Measurements from ENCODE around the gene MCHR1.
"Not testable (repeated sequence)": the region's sequence is repeated elsewhere in the genome, so short reads cannot be mapped to it uniquely, and the experiment has no call there.

The MCHR1 gene

DNA sequence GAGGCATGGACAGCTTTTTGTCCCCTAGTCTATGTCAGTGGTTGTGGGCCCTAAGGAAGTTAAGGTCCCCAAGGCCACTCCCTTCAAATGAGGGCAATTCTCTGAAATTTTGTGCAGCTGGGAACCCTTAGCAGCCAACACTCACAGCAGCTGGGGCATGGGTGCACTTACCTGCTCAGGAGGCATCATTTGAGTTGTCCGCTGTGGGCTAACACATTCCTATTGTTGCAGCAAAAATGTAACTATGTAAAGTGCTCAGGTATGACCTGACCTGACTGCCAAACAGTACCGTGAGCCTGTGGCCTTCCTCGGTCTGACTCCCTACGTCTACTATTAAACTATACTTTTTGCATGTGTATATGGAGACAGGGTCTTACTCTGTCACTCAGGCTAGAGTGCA is 37.0 kb upstream of the MCHR1 start:
- no peak for TF ChIP-seq JUND (IDR thresholded peaks at IDR 0.05; ENCODE audit: low read depth)
- DNase-seq (ENCODE audit: low read depth in 1 of 2, low spot score in 1 of 2) = no peak
- in situ Hi-C loops (cut with HindIII; ENCODE audit: low pct_unique_long_range_greater_than_20kb, low sequenced_read_pairs) = no loop called here

DNA sequence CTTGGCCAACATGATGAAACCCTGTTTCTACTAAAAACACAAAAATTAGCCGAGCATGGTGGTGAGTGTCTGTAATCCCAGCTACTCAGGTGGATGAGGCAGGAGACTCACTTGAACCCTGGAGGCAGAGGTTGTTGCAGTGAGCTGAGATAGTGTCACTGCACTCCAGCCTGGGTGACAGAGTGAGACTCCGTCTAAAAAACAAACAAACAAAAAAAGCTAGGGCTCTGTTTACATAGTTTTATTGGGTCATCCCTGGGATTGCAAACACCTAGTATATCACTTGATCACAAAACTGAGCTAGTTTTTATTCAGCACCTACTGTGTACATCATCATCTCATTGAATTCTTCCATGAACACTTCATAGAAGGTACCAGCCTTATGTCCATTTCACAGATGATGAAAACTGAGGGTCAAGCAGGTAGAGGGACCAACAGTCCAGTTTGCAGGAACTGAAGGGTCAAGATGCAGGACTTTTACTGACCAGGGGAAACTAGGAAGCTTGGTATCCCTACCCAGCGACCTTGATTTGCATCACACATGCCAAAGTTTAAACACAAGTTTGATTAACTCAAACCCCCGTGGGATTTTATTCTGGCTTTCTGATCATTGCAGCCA is 33.6 kb upstream of the MCHR1 start:
- DNase-seq (ENCODE audit: low read depth in 1 of 2, low spot score in 1 of 2) = no peak
- in situ Hi-C loops (cut with HindIII; ENCODE audit: low pct_unique_long_range_greater_than_20kb, low sequenced_read_pairs) = no loop called here
- no peak for TF ChIP-seq JUND (IDR thresholded peaks at IDR 0.05; ENCODE audit: low read depth)

DNA sequence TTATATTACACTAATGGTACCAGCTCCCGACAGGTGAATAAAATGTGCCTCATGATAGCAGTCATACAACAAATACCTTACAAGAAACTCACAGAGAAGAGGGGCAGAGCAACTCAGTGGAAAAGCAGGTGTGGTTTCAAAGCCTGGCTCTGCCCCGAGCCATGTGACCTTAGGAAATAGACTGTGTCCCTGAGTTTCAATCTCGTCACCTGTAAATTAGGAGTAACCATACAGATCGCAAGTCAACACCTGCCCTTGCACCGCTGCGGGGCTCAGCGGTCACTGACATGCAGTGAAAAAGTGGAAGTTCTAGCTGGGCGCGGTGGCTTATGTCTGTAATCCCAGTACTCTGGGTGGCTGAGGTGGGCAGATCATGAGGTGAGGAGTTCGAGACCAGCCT is 30.9 kb upstream of the MCHR1 start:
- DNase-seq (ENCODE audit: low read depth in 1 of 2, low spot score in 1 of 2) = no peak
- in situ Hi-C loops (cut with HindIII; ENCODE audit: low pct_unique_long_range_greater_than_20kb, low sequenced_read_pairs) = no loop called here
- no peak for TF ChIP-seq JUND (IDR thresholded peaks at IDR 0.05; ENCODE audit: low read depth)

DNA sequence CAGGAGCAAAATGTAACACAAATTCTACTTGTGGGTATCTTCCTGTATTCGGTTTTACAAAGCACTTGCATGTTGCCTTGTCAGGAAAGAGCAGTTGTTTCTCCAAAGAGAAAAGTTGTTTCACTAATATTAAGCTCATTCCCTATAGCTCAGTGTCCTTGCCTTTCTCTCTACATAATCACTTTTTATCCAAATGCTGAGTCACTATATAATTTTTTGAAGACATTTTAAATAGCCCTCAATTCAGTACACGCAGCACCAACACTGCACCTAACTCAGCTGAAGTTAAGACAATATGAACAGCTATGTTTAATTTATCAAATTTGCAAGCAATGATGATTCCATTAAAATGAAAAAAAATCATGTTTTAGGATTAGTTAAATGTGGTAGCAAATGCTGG is 28.2 kb upstream of the MCHR1 start:
- in situ Hi-C loops (cut with HindIII; ENCODE audit: low pct_unique_long_range_greater_than_20kb, low sequenced_read_pairs) = no loop called here
- no peak for DNase-seq (ENCODE audit: low read depth in 1 of 2, low spot score in 1 of 2)

DNA sequence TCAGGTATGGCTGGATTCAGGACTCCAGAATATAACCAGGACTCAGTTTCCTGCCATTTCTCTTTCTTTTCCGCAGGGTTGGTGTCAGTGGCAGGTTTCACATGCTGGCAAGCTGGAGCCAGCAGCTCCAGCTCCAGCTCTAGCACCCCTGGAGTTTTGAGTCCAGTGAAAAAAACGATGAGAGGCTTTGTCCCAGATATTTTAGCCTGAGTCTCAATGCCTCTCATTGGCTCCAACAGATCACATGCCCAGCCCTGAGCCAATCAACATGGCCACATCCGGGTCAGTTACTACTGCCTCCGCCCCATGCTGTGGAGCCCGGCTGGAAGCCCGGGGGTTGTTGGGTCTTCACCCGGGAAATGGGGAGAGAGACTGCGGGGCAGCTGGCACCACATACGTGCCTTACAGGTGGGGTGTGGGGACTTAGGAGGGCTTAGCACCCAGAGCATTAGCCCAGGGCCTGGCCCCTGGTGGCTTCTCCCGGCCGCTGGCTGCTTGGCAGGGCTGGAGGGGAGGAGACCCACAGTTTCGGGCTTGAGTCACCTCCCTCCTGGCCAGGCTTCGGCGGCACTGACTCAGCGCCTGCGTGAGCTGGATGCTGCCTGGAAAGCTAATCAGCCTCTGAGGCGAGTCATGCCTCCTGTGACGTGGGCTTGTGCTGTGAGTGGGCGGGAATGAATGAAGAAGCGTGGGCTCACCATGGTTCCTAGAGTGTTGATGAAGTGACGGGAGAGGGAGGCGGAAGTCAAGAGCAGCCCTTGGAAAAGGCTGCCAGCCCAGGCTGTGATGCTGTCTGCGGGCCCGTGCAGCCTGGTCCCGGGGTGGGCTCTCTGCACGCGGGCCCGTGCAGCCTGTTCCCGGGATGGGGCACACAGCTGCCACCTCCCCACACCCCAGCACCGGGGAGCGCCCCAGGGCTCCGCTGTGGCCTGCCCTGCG is 27.5 kb upstream of the MCHR1 start:
- no peak for TF ChIP-seq JUND (IDR thresholded peaks at IDR 0.05; ENCODE audit: low read depth)
- peak; percentile 78 to 95 for DNase-seq (ENCODE audit: low read depth in 1 of 2, low spot score in 1 of 2)
- in situ Hi-C loops (cut with HindIII; ENCODE audit: low pct_unique_long_range_greater_than_20kb, low sequenced_read_pairs) = no loop called here

More for the DNA sequence above, 28.2 kb upstream of the MCHR1 start:
- TF ChIP-seq JUND (IDR thresholded peaks at IDR 0.05; ENCODE audit: low read depth) = no peak

DNA sequence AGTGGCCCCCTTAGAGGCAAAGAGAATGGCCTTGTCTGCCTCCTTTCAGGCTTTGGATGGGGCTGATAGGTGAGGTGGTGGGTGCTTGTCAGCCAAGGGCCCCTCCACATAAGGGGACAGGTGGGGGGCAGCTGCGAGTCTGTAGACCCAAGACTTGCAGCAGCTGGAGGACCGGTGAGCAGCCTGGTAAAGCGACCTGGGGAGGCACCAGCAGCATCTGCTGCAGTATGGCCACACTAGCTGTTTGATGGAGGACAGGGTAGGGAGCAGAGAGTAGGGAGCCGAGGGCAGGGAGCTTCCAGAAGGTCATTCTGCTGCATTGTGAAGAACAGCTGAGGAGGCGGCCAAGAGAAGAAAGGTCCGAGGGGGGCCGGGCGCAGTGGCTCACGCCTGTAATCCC is 25.9 kb upstream of the MCHR1 start:
- DNase-seq (ENCODE audit: low read depth in 1 of 2, low spot score in 1 of 2) = no peak
- in situ Hi-C loops (cut with HindIII; ENCODE audit: low pct_unique_long_range_greater_than_20kb, low sequenced_read_pairs) = no loop called here
- TF ChIP-seq JUND (IDR thresholded peaks at IDR 0.05; ENCODE audit: low read depth) = no peak

DNA sequence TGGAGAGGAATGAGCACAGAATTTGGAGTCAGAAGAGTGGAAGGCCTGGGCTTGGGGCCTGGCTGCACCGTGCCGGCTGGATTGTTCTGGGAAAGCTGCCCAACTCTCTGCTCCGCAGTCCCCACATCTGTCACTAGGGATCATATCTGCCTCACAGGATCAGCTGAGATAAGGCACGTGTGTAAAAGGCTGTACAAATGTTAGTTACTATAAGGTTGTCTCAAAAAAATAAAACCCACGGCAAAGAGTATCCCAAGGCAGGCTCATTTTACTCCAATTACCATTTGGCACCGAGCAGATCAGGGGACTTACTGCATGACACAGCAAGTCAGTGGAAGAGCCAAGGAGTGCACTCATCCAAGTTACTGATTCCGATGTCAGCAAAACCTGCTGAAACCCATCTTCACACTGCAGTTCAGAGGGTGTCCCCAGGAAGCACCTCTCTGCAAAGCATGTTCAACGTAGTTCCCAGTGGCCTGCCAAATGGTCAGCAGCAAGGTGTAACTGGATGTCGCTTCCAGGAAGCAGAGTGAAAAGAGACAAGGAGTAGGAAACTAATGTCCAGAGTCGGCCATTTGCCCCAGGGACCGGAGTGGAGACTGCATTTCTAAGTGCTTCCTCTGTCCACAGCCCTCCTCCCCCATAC is 24.6 kb upstream of the MCHR1 start:
- no peak for DNase-seq (ENCODE audit: low read depth in 1 of 2, low spot score in 1 of 2)
- in situ Hi-C loops (cut with HindIII; ENCODE audit: low pct_unique_long_range_greater_than_20kb, low sequenced_read_pairs) = no loop called here
- no peak for TF ChIP-seq JUND (IDR thresholded peaks at IDR 0.05; ENCODE audit: low read depth)

DNA sequence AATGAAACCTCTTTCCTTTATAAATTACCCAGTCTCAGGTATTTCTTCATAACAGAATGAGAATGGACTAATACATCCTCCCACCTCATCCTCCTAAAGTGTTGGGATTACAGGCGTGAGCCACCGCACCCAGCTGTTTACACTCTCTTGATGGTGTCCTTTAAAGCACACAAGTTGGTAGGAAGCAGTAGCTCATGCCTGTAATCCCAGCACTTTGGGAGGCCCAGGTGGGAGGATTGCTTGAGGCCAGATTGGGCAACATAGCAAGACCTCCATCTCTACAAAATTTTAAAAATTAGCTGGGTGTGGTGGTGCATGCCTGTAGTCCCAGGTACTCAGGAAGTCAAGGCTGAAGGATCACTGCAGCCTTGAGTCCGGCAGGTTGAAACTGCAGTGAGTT is 23.3 kb upstream of the MCHR1 start:
- in situ Hi-C loops (cut with HindIII; ENCODE audit: low pct_unique_long_range_greater_than_20kb, low sequenced_read_pairs); DNase-seq (ENCODE audit: low read depth in 1 of 2, low spot score in 1 of 2): not testable (repeated sequence)

DNA sequence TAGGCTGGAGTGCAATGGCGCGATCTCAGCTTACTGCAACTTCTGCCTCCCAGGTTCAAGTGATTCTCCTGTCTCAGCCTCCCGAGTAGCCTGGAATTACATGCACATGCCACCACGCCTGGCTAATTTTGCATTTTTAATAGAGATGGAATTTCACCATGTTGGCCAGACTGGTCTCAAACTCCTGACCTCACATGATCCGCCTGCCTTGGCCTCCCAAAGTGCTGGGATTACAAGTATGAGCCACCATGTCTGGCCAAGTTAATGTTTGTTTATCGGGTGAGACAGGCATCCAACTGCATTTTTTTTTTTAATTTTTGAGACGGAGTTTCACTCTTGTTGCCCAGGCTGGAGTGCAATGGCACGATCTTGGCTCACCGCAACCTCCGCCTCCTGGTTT is 22.6 kb upstream of the MCHR1 start:
- in situ Hi-C loops (cut with HindIII; ENCODE audit: low pct_unique_long_range_greater_than_20kb, low sequenced_read_pairs); DNase-seq (ENCODE audit: low read depth in 1 of 2, low spot score in 1 of 2): not testable (repeated sequence)

DNA sequence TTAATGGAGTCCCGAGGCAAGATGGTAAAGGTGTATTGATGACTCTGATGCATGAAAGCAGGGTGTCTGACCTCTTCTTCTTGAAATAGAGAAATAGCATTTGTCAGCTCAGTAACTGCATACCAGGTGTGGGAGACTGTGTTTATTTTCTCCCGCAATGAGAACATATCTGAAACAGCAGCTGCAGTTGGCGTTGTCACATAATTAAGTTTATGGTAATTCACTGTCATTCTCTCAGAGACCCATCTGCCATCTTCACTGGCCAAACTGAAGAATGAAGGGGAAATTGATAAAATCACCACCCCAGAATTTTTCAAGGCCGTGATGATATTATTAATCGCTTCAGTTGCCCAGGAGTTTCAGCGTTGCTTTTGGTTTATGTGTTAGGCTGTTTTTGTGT is 20.1 kb upstream of the MCHR1 start:
- in situ Hi-C loops (cut with HindIII; ENCODE audit: low pct_unique_long_range_greater_than_20kb, low sequenced_read_pairs) = no loop called here
- DNase-seq (ENCODE audit: low read depth in 1 of 2, low spot score in 1 of 2) = no peak
- TF ChIP-seq JUND (IDR thresholded peaks at IDR 0.05; ENCODE audit: low read depth) = no peak

DNA sequence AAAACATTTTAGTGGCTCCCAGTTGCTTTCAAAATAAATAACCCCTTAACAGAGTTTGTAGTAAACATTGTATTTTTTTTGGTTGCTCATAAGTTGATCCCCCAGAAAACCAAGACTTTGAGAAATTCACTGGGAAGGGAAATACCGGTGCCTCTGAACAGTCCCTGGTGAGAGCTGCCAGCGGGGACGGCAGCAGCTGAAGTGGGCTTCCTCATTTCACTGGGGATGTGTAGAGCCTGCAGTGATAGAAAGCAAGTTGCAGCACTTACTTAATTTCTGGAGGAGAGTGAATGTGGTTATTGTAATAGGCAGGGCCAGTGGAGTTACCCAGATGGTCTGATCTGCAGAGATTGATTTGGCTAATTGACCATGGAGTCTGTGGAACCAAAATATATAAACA is 18.6 kb upstream of the MCHR1 start:
- no peak for DNase-seq (ENCODE audit: low read depth in 1 of 2, low spot score in 1 of 2)
- in situ Hi-C loops (cut with HindIII; ENCODE audit: low pct_unique_long_range_greater_than_20kb, low sequenced_read_pairs) = no loop called here
- no peak for TF ChIP-seq JUND (IDR thresholded peaks at IDR 0.05; ENCODE audit: low read depth)

DNA sequence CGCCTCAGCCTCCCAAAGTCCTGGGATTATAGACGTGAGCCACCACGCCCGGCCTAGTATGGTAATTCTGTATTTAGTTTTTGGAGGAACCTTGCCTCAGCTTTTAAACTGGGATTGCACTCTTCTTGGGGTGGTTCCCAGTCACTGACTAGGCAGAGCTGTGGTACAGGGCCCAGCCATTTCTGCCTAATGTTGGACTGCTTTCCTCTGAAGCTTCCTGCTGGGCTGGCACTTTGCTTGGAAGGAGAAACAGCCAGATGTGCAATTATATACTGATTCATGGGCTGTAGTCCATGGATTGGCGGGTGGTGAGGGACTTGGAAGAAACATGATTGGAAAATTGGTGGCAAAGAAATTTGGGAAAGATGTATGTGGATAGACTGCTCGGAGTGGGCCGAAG is 17.6 kb upstream of the MCHR1 start:
- DNase-seq (ENCODE audit: low read depth in 1 of 2, low spot score in 1 of 2) = no peak
- in situ Hi-C loops (cut with HindIII; ENCODE audit: low pct_unique_long_range_greater_than_20kb, low sequenced_read_pairs) = no loop called here
- no peak for TF ChIP-seq JUND (IDR thresholded peaks at IDR 0.05; ENCODE audit: low read depth)

DNA sequence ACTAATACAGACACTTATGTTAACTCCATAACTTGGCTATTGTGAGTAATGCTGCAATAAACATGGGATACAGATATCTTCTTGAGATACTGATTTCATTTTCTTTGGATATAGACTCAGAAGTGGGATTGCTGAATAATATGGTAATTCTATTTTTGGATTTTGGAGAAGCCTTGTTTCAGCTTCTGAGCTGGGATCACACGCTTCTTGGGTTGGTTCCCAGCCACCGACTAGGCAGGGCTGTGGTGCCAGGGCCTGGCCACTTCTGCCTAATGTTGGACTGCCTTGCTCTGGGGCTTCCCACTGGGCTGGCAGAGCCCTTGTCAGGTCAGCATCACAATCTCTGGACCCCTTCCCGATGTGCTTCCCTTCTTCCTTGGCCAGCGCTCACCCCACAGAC is 14.0 kb upstream of the MCHR1 start:
- no peak for DNase-seq (ENCODE audit: low read depth in 1 of 2, low spot score in 1 of 2)
- in situ Hi-C loops (cut with HindIII; ENCODE audit: low pct_unique_long_range_greater_than_20kb, low sequenced_read_pairs) = no loop called here
- TF ChIP-seq JUND (IDR thresholded peaks at IDR 0.05; ENCODE audit: low read depth) = no peak

All from T47D (cell line).